ENCODE data around the gene XRCC5. TPM values are rescaled to one million over a fixed set of nuclear protein-coding genes. Genes with fewer than 3 reads are reported as not detected.

XRCC5 gene
- total RNA-seq, 1 donor from 2014 or later, result 430 TPM

DNA sequence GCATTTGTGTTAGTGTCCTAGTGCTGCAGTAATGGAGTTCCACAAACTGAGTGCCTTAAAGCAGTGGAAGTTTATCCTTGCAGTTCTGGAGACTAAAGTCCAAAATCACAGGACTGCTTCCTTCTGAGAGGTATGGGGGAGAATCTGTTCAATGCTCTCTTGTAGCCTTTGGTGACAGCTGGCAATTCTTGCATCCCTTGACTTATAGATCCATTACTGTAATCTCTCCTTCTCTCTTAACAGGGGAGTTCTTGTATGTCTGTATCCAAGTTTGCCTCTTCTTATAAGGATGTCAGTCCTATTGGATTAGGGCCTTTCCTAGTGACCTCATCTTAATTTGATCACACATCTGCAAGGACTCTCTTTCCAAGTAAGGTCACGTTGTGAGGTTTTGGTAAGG, 69.9 kb downstream of the XRCC5 start:
- Mint-ChIP-seq H3K27ac (no peak overlapping the region), H3K9me3 (no peaks in the 10 kb centered on the region), H3K4me1 (ENCODE audit: low read depth) (peaks cover 46% of the 10 kb centered on the region), H3K4me3 (no peak overlapping the region), H3K27me3 (ENCODE audit: insufficient read depth) (no peaks in the 10 kb centered on the region), H3K36me3 (ENCODE audit: low read depth) (peaks cover 54% of the 10 kb centered on the region)
- DNase-seq (ENCODE audit: low spot score), result no peak
- intact Hi-C loops (cut with micrococcal nuclease), result loop anchor here (5.0 kb wide), 1 partner anchor 37 kb away; no protein-coding TSS in a partner anchor

DNA sequence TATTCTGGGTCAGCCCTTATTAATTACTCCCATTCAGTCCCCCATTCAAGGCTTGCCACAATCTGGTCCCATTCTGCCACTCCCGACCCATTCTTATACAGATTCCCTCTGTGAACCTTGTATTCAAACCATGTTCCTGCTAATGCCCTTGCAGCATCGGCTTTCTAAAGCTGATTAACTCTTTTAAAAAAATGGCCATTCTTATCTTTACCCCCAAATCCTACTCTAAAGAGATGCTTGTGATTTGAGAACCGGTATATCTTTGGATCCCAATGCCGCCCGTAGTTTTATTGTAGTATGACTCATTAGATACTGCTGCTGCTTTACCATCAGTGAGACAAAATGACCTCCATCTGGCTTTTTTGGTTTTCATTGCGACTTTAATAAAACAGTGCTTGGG, 72.2 kb downstream of the XRCC5 start:
- no peak for DNase-seq (ENCODE audit: low spot score)
- Mint-ChIP-seq H3K4me3 (no peak overlapping the region), H3K4me1 (ENCODE audit: low read depth) (peaks cover 51% of the 10 kb centered on the region), H3K27me3 (ENCODE audit: insufficient read depth) (no peaks in the 10 kb centered on the region), H3K36me3 (ENCODE audit: low read depth) (peaks cover 49% of the 10 kb centered on the region), H3K9me3 (no peaks in the 10 kb centered on the region), H3K27ac (peak overlapping the region; percentile 1)
- intact Hi-C loops (cut with micrococcal nuclease), result no loop called here

DNA sequence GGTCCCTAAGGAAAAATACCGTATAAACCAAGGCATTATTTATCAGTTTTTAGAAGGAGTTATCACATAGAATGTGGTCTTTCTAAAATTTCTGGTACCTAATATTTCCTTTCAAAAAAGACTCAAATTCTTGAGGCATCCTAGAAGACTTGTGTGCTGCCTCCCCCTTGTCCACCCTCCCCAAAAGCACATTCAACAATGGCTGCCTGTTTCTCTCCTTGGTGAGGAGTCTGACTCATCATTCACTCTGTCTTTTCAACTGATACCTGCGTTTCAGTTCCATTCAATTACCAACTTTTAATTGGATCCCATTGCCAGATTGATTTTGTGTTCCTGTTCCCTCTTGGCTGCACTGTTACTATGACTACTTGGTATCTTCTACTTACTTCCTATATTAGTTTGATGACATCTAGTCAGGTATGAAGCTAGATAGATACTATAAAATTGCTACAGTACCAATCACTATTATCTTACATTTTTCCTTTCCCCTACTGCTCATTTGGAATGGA, 72.9 kb downstream of the XRCC5 start:
- Mint-ChIP-seq H3K4me1 (ENCODE audit: low read depth) (peaks cover 54% of the 10 kb centered on the region), H3K4me3 (no peak overlapping the region), H3K36me3 (ENCODE audit: low read depth) (peaks cover 44% of the 10 kb centered on the region), H3K9me3 (no peaks in the 10 kb centered on the region), H3K27ac (no peak overlapping the region), H3K27me3 (ENCODE audit: insufficient read depth) (no peaks in the 10 kb centered on the region)
- intact Hi-C loops (cut with micrococcal nuclease), result no loop called here
- DNase-seq (ENCODE audit: low spot score), result no peak

DNA sequence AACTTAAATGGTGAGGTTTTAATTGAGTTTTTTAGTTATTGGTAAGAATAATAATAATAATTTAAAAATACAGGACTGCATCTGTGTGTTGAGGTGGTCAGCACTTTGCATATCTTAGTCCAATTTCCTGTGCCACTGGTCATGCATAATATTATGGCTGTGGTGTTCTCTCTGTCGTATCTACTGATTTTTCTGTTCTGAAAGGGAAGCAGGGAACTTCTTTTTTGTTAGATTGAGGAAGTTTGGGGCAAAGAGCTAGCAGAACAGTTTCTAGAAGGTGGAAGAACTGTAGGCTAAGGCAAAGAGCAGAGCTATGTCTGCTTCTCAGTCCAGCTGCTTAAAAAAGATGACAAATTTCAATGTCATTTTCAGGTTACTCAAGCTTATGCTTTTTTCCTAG, 74.3 kb downstream of the XRCC5 start:
- no peak overlapping the region for H3K4me3 Mint-ChIP-seq
- H3K27ac Mint-ChIP-seq, result no peak overlapping the region
- H3K27me3 Mint-ChIP-seq (ENCODE audit: insufficient read depth), result no peaks in the 10 kb centered on the region
- intact Hi-C loops (cut with micrococcal nuclease), result no loop called here
- H3K36me3 Mint-ChIP-seq (ENCODE audit: low read depth), result peaks cover 44% of the 10 kb centered on the region
- H3K4me1 Mint-ChIP-seq (ENCODE audit: low read depth), result peaks cover 59% of the 10 kb centered on the region
- no peak for DNase-seq (ENCODE audit: low spot score)
- H3K9me3 Mint-ChIP-seq, result no peaks in the 10 kb centered on the region

DNA sequence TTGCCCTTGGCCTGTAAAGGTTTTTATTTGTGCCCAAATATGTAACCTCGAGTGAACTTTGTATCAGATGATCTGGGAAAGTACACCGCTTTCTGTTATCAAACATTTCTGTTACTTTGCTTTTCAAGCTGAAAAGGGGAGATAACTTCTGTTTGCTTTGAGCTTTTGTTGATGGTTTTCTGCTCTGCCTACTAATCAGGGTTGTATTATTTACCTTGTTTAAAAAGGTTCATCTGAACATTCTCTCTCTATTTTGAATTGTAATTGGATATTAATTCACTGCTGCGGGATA, 79.4 kb downstream of the XRCC5 start:
- Mint-ChIP-seq H3K9me3 (no peaks in the 10 kb centered on the region), H3K4me3 (no peak overlapping the region), H3K4me1 (ENCODE audit: low read depth) (peaks cover 73% of the 10 kb centered on the region), H3K36me3 (ENCODE audit: low read depth) (peaks cover 46% of the 10 kb centered on the region), H3K27ac (peak overlapping the region; percentile 3), H3K27me3 (ENCODE audit: insufficient read depth) (no peaks in the 10 kb centered on the region)
- intact Hi-C loops (cut with micrococcal nuclease), result no loop called here
- no peak for DNase-seq (ENCODE audit: low spot score)

DNA sequence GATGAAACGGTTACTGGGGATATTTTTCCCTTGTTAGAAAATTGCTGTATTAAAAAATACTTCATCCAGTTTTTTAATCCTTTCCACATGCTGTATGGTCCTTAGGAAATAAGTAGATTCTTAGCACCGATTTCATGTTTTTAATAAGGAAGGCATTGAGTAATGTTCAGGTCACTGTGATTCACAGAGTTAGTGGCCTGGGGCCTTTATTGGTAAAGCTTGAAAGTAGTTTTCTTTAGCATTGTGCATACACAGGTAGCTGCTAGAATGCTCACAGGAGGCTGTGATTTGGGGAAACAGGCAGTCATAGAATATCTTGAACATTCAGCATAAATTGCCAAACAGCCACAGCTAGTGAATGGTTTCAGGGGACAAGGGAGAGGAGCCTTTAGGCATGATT, 79.8 kb downstream of the XRCC5 start:
- H3K27ac Mint-ChIP-seq, result no peak overlapping the region
- peaks cover 73% of the 10 kb centered on the region for H3K4me1 Mint-ChIP-seq (ENCODE audit: low read depth)
- no peak for DNase-seq (ENCODE audit: low spot score)
- no peak overlapping the region for H3K4me3 Mint-ChIP-seq
- H3K36me3 Mint-ChIP-seq (ENCODE audit: low read depth), result peaks cover 48% of the 10 kb centered on the region
- no peaks in the 10 kb centered on the region for H3K27me3 Mint-ChIP-seq (ENCODE audit: insufficient read depth)
- H3K9me3 Mint-ChIP-seq, result no peaks in the 10 kb centered on the region
- intact Hi-C loops (cut with micrococcal nuclease), result no loop called here

DNA sequence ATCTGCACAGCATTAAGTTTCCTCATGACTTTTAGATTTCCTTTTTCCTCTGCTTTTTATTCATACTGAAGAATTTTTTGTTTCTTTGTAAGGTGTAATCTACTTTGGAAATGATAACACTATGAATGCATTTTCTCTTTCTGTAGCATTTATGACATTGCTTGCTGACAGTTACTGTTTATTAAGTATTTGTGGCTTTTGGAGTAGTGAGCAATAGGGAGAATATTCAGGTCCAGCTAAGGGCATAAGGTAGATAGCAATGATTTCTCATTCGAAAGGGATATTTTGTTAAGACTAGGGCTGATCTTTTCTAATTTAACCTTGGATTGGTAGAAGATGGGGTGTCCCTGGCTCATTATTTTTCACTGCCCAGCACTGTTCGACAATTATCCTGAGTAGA, 80.3 kb downstream of the XRCC5 start:
- Mint-ChIP-seq H3K9me3 (no peaks in the 10 kb centered on the region), H3K4me3 (no peak overlapping the region), H3K36me3 (ENCODE audit: low read depth) (peaks cover 52% of the 10 kb centered on the region), H3K27ac (peak overlapping the region; percentile 31), H3K27me3 (ENCODE audit: insufficient read depth) (no peaks in the 10 kb centered on the region), H3K4me1 (ENCODE audit: low read depth) (peaks cover 78% of the 10 kb centered on the region)
- intact Hi-C loops (cut with micrococcal nuclease), result no loop called here
- DNase-seq (ENCODE audit: low spot score), result no peak

DNA sequence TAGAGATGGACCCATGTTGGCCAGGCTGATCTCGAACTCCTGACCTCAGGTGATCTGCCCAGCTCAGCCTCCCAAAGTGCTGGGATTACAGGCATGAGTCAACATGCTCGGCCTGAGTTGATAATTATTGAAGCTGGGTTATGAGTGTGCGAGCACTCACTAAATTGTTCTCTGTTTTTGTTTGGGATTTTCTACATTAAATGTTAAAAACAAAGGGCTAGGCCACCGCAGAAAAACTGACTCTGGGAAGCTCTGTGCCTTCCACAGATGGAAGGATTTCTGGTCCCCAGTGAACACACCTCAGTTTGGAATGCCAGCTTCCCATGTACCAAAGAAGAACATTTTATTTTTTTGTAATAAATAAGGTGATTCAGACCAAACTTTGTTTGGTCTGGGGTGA, 83.0 kb downstream of the XRCC5 start:
- Mint-ChIP-seq H3K4me3 (no peak overlapping the region), H3K27ac (no peak overlapping the region), H3K4me1 (ENCODE audit: low read depth) (peaks cover 80% of the 10 kb centered on the region), H3K36me3 (ENCODE audit: low read depth) (peaks cover 63% of the 10 kb centered on the region), H3K9me3 (no peaks in the 10 kb centered on the region), H3K27me3 (ENCODE audit: insufficient read depth) (no peaks in the 10 kb centered on the region)
- DNase-seq (ENCODE audit: low spot score), result no peak
- intact Hi-C loops (cut with micrococcal nuclease), result no loop called here

DNA sequence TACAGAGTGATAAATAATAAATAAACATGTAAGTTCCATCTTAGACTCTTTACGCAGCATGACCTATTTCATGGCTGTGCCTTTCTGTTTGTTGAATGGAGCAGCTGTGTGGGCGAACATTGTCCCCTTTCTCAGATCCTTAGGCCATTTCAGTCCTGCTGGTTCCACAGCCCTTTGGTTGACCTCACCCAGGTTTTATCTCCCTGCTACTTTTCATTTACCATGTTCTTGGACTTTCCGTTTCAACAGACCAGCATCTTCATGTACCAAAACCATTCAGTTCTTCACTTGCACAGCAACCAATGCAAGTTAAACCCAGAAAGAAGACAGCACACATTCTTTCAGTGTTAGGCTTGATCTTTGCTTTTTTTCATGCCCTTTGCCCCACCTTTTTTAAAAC, 83.8 kb downstream of the XRCC5 start:
- Mint-ChIP-seq H3K27me3 (ENCODE audit: insufficient read depth) (no peaks in the 10 kb centered on the region), H3K4me3 (no peak overlapping the region), H3K9me3 (no peaks in the 10 kb centered on the region), H3K27ac (peak overlapping the region; percentile 36), H3K36me3 (ENCODE audit: low read depth) (peaks cover 67% of the 10 kb centered on the region), H3K4me1 (ENCODE audit: low read depth) (peaks cover 78% of the 10 kb centered on the region)
- intact Hi-C loops (cut with micrococcal nuclease), result no loop called here
- DNase-seq (ENCODE audit: low spot score), result no peak

DNA sequence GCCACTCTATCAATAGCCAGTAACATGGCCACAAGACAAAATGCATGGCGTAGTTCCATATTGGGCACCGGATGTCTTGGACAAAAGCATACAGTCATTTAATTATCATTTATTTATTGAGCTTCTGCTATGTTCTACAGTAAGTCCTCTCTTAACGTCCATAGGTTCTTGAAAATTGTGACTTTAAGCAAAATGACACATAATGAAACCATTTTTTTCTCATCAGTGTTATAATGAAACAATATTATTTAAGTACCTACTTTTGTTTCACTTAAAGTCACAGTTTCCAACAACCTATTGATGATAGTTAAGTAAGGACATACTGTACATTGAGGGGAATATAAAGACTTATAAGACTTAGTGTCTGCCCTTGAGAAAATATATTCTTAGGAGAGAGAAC, 84.9 kb downstream of the XRCC5 start:
- intact Hi-C loops (cut with micrococcal nuclease), result loop anchor here (2.0 kb wide), 2 partner anchors 29 to 79 kb away; no protein-coding TSS in a partner anchor
- peak overlapping the region; percentile 66 for H3K4me3 Mint-ChIP-seq
- peaks cover 68% of the 10 kb centered on the region for H3K36me3 Mint-ChIP-seq (ENCODE audit: low read depth)
- H3K9me3 Mint-ChIP-seq, result no peaks in the 10 kb centered on the region
- no peak for DNase-seq (ENCODE audit: low spot score)
- peaks cover 67% of the 10 kb centered on the region for H3K4me1 Mint-ChIP-seq (ENCODE audit: low read depth)
- no peaks in the 10 kb centered on the region for H3K27me3 Mint-ChIP-seq (ENCODE audit: insufficient read depth)
- H3K27ac Mint-ChIP-seq, result peak overlapping the region; percentile 87

DNA sequence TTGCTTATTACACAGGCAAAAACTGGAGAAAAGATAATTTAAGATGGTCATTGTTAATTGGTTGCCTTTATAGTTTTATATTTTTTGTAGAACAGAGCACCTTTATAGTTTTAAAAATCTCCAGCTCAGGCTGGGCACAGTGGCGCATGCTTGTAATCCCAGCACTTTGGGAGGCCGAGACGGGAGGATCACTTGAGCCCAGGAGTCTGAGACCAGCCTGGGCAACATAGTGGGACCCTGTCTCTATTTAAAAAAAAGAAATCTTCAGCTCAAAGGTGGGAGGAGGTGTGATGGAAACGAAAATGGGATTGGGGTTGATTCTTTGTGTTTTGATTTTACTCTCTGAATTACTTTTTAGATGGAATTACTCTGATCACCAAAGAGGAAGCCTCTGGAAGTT, 85.4 kb downstream of the XRCC5 start:
- Mint-ChIP-seq H3K9me3 (no peaks in the 10 kb centered on the region), H3K27ac (peak overlapping the region; percentile 36), H3K4me3 (no peak overlapping the region), H3K27me3 (ENCODE audit: insufficient read depth) (no peaks in the 10 kb centered on the region), H3K36me3 (ENCODE audit: low read depth) (peaks cover 70% of the 10 kb centered on the region), H3K4me1 (ENCODE audit: low read depth) (peaks cover 66% of the 10 kb centered on the region)
- intact Hi-C loops (cut with micrococcal nuclease), result loop anchor here (2.0 kb wide), 2 partner anchors 28 to 80 kb away; no protein-coding TSS in a partner anchor
- DNase-seq (ENCODE audit: low spot score), result no peak

DNA sequence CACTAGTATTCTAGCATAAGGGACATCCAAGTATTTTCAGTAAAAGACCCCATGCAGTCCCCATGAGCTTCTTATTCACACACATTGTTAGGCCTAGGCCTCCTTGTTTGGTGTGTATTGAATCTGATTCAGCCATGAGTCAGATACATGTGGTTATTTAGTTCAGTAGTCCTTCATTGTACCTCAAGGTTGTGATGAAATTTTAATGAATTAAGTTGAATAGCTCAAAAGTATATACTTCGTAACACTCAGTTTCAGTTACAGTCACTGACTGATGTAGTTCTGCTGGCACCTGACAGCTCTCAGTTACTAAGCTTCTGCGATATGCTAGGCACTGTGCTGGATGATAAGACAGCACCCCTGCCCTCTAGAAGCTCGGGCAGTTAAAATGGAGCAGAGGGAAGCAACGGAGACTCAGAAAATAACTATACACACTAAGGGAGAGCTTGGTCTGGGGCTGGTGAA, 86.4 kb downstream of the XRCC5 start:
- H3K4me1 Mint-ChIP-seq (ENCODE audit: low read depth), result peaks cover 65% of the 10 kb centered on the region
- DNase-seq (ENCODE audit: low spot score), result no peak
- H3K9me3 Mint-ChIP-seq, result no peaks in the 10 kb centered on the region
- intact Hi-C loops (cut with micrococcal nuclease), result loop anchor here (1.0 to 5.0 kb wide), 4 partner anchors 11 to 81 kb away; no protein-coding TSS in a partner anchor
- peak overlapping the region; percentile 78 for H3K27ac Mint-ChIP-seq
- H3K27me3 Mint-ChIP-seq (ENCODE audit: insufficient read depth), result no peaks in the 10 kb centered on the region
- no peak overlapping the region for H3K4me3 Mint-ChIP-seq
- peaks cover 69% of the 10 kb centered on the region for H3K36me3 Mint-ChIP-seq (ENCODE audit: low read depth)

DNA sequence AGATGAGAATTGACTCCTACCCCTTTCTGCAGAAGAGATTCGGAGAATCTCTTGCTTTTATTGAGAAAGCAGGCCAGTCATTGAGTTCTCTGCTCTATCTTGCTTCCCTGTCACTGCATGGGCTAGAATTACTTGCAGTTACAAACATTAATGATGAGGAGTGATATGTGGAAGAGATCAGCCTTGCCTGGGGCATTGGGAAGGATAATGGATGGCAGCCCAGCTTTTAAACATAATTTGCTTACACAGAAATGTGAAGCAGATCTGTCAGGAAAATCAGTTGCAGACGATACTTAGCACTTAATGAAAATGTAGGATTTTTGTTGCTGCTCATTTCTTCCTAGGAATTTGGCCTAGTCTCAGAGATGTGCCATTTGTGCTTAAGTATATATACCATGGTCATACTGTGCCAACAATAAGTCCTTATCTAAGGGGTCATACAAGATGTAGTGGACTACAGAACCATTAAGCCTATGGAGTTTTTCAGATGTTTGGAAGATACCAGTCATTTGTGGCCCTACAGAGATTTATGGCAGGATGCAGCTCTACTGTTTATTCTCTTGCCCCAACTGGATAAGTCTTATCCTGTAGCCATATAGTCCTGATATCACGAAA, 92.7 kb downstream of the XRCC5 start:
- no peaks in the 10 kb centered on the region for H3K9me3 Mint-ChIP-seq
- peaks cover 69% of the 10 kb centered on the region for H3K4me1 Mint-ChIP-seq (ENCODE audit: low read depth)
- H3K27ac Mint-ChIP-seq, result peak overlapping the region; percentile 59
- H3K36me3 Mint-ChIP-seq (ENCODE audit: low read depth), result peaks cover 85% of the 10 kb centered on the region
- H3K27me3 Mint-ChIP-seq (ENCODE audit: insufficient read depth), result no peaks in the 10 kb centered on the region
- DNase-seq (ENCODE audit: low spot score), result no peak
- intact Hi-C loops (cut with micrococcal nuclease), result no loop called here
- H3K4me3 Mint-ChIP-seq, result no peak overlapping the region

Data from activated T-helper 1 cell treated with anti-CD3 and anti-CD28 coated beads, Interleukin-12 subunit alpha, Interleukin-12 subunit beta, Interleukin-2, Interleukin-4 antibody, amounts not matched to agents 30 ng/mL and 10 ng/mL and 1 ng/mL, durations not matched to agents 14 hours and 24 hours and 36 hours (primary cell).